CD4-positive, CD25-positive, alpha-beta regulatory T cell (primary cell): ENCODE measurements around the gene SFXN5. TPM values are rescaled to one million over a fixed set of nuclear protein-coding genes. Genes with fewer than 3 reads are reported as not detected.

Experiments
- ATAC-seq, 2 donors: fragments of 150-1000 bp; cut with Tn5 transposase; one replicate each; pipeline ENCODE4 v1.10.0; 2021; ENCODE audit warnings: low read depth in 2 of 2, moderate number of reproducible peaks in 2 of 2, moderate library complexity in 1 of 2
- DNase-seq, 3 donors: peaks; one replicate each; pipeline versions ENCODE4 v3.0.0 to v3.0.0-alpha.2; 2012 to 2022; ENCODE audit warnings: mixed read lengths in 1 of 3
- H3K27ac ChIP-seq: one replicate; pipeline ENCODE4 v1.7.0; 2013; ENCODE audit warnings: mild to moderate bottlenecking, low read length; ENCODE audit not compliant: insufficient read depth, poor library complexity, severe bottlenecking
- H3K27me3 ChIP-seq: one replicate; pipeline ENCODE4 v1.7.0; 2013; ENCODE audit warnings: low read length; ENCODE audit not compliant: control insufficient read depth, insufficient read depth
- H3K36me3 ChIP-seq: one replicate; pipeline ENCODE4 v1.7.0; 2013; ENCODE audit warnings: mild to moderate bottlenecking, low read length, moderate library complexity; ENCODE audit not compliant: control insufficient read depth, insufficient read depth
- H3K4me1 ChIP-seq: 2 replicates; pipeline ENCODE4 v1.7.0; 2013; ENCODE audit warnings: mild to moderate bottlenecking, low read length; ENCODE audit not compliant: insufficient read depth, control insufficient read depth, poor library complexity, severe bottlenecking
- H3K4me3 ChIP-seq: one replicate; pipeline ENCODE4 v1.7.0; 2013; ENCODE audit warnings: low read depth, mild to moderate bottlenecking, low read length, moderate library complexity
- H3K9me3 ChIP-seq, 2 experiments: 1 replicate in 1 of 2; 2 replicates in 1 of 2; pipeline ENCODE4 v1.7.0; 2013; ENCODE audit warnings: low read length in 2 of 2, mild to moderate bottlenecking in 1 of 2, moderate library complexity in 1 of 2; ENCODE audit not compliant: control insufficient read depth in 2 of 2
- H3K27ac Mint-ChIP-seq, 3 donors: one replicate each; pipeline ENCODE4 v1.8.0; 2020 to 2022; ENCODE audit warnings: mild to moderate bottlenecking in 3 of 3, mixed read lengths in 3 of 3, moderate library complexity in 2 of 3
- H3K27me3 Mint-ChIP-seq: one replicate; pipeline ENCODE4 v1.8.0; 2022; ENCODE audit warnings: mild to moderate bottlenecking, mixed read lengths
- H3K36me3 Mint-ChIP-seq: one replicate; pipeline ENCODE4 v1.8.0; 2020; ENCODE audit warnings: mixed read lengths
- H3K4me1 Mint-ChIP-seq, 4 donors: one replicate each; pipeline ENCODE4 v1.8.0; 2020 to 2022; ENCODE audit warnings: mixed read lengths in 4 of 4, mild to moderate bottlenecking in 1 of 4
- H3K4me3 Mint-ChIP-seq, 4 donors: one replicate each; pipeline ENCODE4 v1.8.0; 2020 to 2022; ENCODE audit warnings: mild to moderate bottlenecking in 4 of 4, mixed read lengths in 4 of 4, moderate library complexity in 3 of 4
- H3K9me3 Mint-ChIP-seq, 7 donors: one replicate each; pipeline ENCODE4 v1.8.0; 2020 to 2022; ENCODE audit warnings: mixed read lengths in 7 of 7, mild to moderate bottlenecking in 3 of 7, moderate library complexity in 2 of 7
- polyA plus RNA-seq, 4 donors: library from polyadenylated mRNA; unstranded; fragments of 300-500 nt; fragmentation: Illumina TruSeq; gene quantifications; one replicate each; pipeline ENCODE4 v1.2.3, GENCODE V29; 2021
- total RNA-seq: library from RNA; stranded (reverse); gene quantifications from one replicate; pipeline ENCODE4 v1.2.3, GENCODE V29; 2022

The SFXN5 gene
- total and polyA plus RNA-seq, 5 donors from 2014 or later, result 1.0 to 8.0 (median 1.9) TPM

DNA sequence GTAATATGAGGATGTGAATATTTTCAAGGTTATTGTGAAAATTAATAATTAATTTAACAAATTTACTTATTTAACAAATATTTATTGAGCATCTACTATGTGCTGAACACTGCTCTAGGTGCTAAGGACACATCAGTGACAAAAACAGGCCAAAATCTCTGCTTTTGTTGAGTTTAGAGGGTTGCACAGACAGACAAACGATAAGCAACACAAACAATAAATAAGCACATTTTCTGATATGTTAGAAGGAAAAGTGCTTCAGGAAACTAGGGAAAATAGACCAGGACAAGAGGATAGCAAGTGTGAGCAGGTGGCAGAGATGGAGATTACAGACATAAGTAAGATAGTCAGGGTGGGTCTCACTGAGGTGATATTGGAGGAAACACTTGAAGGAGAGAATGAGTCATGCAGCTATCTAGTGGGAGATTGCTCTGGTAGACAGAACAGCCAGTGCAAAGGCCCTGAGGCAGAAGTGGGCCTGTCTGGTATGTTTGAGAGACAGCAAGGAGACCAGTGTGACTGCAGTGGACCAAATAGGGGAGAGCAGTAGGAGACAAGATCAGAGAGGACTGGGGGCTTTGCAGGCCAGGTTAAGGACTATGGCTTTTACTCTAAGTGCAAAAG lies 38.3 kb downstream of the SFXN5 start:
- H3K4me3 ChIP-seq, result no peak overlapping the region
- H3K27me3 ChIP-seq, result no peaks in the 10 kb centered on the region
- Mint-ChIP-seq H3K4me3 (no peak overlapping the region), H3K27ac (no peak overlapping the region), H3K4me1 (no peaks in the 10 kb centered on the region), H3K36me3 (peaks cover 13% of the 10 kb centered on the region), H3K9me3 (no peaks in the 10 kb centered on the region), H3K27me3 (no peaks in the 10 kb centered on the region)
- H3K4me1 ChIP-seq, result no peaks in the 10 kb centered on the region
- DNase-seq (no peak), ATAC-seq (peak in 1 of 2 donors; percentile 14)
- no peaks in the 10 kb centered on the region for H3K9me3 ChIP-seq
- no peaks in the 10 kb centered on the region for H3K36me3 ChIP-seq
- no peak overlapping the region for H3K27ac ChIP-seq

- H3K27me3 ChIP-seq, result no peaks in the 10 kb centered on the region
- H3K27ac Mint-ChIP-seq, result no peak overlapping the region
- ATAC-seq (no peak), DNase-seq (no peak)
- no peaks in the 10 kb centered on the region for H3K4me1 Mint-ChIP-seq
- H3K4me3 Mint-ChIP-seq, result no peak overlapping the region
- H3K27me3 Mint-ChIP-seq, result no peaks in the 10 kb centered on the region
- no peaks in the 10 kb centered on the region for H3K9me3 ChIP-seq
- no peaks in the 10 kb centered on the region for H3K36me3 ChIP-seq
- no peaks in the 10 kb centered on the region for H3K4me1 ChIP-seq
- H3K9me3 Mint-ChIP-seq, result no peaks in the 10 kb centered on the region
- no peak overlapping the region for H3K27ac ChIP-seq
- peaks cover 9% of the 10 kb centered on the region for H3K36me3 Mint-ChIP-seq
- H3K4me3 ChIP-seq, result no peak overlapping the region
Measured at GRCh38 chr2:73032702-73033097, 38.8 kb downstream of the SFXN5 start.

DNA sequence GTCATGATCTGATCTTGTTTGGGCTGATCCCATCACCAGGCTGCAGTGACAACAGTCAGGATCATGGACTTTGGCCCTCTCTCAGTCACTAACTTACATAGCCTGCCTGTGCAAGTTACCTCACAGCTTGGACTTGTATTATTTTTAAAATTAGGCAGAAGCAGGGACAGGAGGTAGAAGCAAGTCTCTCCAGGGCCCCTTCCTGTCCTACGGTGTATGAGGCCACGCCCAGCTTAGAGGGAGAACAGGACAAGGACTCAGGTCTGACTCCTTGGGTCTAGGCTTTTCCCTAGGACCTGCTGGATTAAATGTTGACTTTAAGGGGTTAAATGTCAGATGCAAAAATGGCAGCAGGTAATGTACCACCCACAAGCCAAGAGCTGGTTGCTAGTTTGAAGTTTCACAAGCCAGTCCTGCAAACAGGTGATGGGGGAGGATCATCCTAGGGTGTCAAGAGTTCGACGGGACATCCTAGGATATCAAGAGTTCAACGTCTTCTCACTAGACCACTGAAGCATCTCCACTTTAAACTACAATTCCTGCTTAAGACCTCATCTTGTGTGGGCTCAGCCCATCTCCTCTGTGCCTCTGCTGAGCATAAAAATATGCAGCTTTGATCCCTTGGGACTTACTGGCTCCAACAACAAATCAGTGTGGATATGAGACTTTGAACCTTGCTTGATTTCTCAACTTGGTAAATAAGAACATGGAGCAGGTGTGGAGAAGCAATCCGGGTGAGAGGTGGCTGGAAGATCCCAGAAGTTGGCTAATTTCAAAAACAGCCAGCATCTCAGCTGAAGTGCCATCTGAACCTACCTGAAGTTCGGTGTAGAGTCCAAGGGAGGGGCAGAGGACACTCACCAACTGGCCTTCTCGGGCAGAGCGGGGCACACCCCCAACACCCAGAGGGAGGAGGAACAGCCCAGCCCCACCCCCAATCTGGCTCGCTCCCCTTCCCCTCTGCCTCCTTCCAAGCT lies 39.5 kb downstream of the SFXN5 start:
- ATAC-seq (no peak), DNase-seq (no peak)
- H3K9me3 ChIP-seq, result no peaks in the 10 kb centered on the region
- Mint-ChIP-seq H3K27me3 (no peaks in the 10 kb centered on the region), H3K4me3 (no peak overlapping the region), H3K4me1 (no peaks in the 10 kb centered on the region), H3K9me3 (no peaks in the 10 kb centered on the region), H3K36me3 (peaks cover 2% of the 10 kb centered on the region), H3K27ac (no peak overlapping the region)
- no peak overlapping the region for H3K27ac ChIP-seq
- no peaks in the 10 kb centered on the region for H3K4me1 ChIP-seq
- H3K4me3 ChIP-seq, result no peak overlapping the region
- H3K27me3 ChIP-seq, result no peaks in the 10 kb centered on the region
- H3K36me3 ChIP-seq, result no peaks in the 10 kb centered on the region

DNA sequence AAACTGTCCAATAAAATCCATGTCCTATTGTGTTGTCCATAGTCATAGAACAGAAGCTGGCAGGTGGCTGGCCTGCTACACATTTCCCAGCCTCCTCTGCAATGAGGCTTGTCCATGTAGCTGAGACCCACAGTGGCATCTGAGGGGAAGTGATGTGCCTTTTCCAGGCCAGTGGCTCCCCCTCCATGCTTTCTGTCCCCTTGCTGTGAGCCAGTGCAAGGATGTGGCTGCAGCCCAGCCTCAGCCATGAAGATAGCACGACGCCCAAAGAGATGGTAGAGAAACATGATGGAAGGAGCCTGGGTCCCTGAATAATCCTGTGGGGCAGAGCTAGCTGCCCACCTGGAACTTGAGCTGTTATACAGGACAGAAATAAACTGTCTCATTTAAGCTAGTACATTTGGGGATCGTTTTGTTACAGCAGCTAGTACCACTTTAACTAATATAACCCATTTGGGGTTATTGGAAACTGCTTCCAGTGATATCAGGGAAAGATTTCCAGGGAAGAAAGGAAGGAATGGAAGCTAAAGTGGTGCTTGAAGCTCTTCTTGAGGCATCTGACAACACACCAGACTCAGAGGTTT lies 40.3 kb downstream of the SFXN5 start:
- Mint-ChIP-seq H3K9me3 (no peaks in the 10 kb centered on the region), H3K27me3 (no peaks in the 10 kb centered on the region), H3K4me1 (no peaks in the 10 kb centered on the region), H3K4me3 (no peak overlapping the region), H3K36me3 (no peaks in the 10 kb centered on the region), H3K27ac (no peak overlapping the region)
- Histone ChIP-seq H3K27ac (no peak overlapping the region), H3K36me3 (no peaks in the 10 kb centered on the region), H3K4me3 (no peak overlapping the region), H3K9me3 (no peaks in the 10 kb centered on the region), H3K27me3 (no peaks in the 10 kb centered on the region), H3K4me1 (no peaks in the 10 kb centered on the region)
- DNase-seq, result no peak
- no peak for ATAC-seq

- H3K4me1 Mint-ChIP-seq, result no peaks in the 10 kb centered on the region
- H3K4me1 ChIP-seq, result no peaks in the 10 kb centered on the region
- no peak for DNase-seq
- H3K9me3 Mint-ChIP-seq, result no peaks in the 10 kb centered on the region
- no peak overlapping the region for H3K27ac Mint-ChIP-seq
- no peak overlapping the region for H3K4me3 Mint-ChIP-seq
- H3K27me3 ChIP-seq, result no peaks in the 10 kb centered on the region
- H3K4me3 ChIP-seq, result no peak overlapping the region
- no peak for ATAC-seq
- no peaks in the 10 kb centered on the region for H3K36me3 Mint-ChIP-seq
- H3K27ac ChIP-seq, result no peak overlapping the region
- no peaks in the 10 kb centered on the region for H3K36me3 ChIP-seq
- H3K9me3 ChIP-seq, result no peaks in the 10 kb centered on the region
- H3K27me3 Mint-ChIP-seq, result no peaks in the 10 kb centered on the region
Measured at GRCh38 chr2:73028841-73029240, 42.7 kb downstream of the SFXN5 start.

DNA sequence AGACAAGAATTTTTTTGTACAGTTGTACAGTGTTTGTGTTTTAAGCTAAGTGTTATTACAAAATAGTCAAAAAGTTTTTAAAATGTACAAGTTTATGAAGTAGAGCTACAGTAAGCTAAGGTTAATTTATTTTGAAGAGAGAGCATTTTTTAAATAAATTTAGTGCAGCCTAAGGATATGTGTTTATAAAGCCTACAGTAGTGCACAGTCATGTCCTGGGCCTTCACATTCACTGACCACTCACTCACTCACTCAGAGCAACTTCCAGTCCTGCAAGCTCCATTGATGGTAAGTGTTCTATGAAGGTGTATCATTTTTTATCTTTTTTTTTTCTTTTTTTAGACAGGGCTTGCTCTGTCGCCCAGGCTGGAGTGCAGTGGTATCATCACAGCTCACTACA lies 44.2 kb downstream of the SFXN5 start:
- H3K27me3 Mint-ChIP-seq, result no peaks in the 10 kb centered on the region
- H3K4me3 Mint-ChIP-seq, result no peak overlapping the region

DNA sequence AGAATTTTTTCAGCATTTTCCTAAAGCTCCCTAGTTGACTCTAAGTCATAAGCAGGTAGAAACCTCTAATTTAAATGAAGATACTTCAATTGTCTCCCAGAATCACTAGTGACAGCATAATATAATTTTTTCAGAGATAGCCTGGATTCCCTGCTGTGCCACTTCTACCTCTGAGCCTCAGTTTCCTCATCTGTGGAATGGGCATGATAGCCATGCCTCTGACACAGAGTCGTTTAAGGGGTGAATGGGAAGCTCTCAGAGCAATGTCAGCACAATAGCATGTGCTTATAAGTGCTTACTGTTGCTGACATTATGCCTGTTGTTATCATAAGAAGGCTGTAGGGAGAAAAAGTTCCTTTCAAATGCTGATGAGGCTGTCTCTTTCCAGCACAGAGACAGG lies 48.0 kb downstream of the SFXN5 start:
- no peaks in the 10 kb centered on the region for H3K36me3 ChIP-seq
- no peaks in the 10 kb centered on the region for H3K9me3 ChIP-seq
- Mint-ChIP-seq H3K36me3 (peaks cover 9% of the 10 kb centered on the region), H3K27me3 (no peaks in the 10 kb centered on the region), H3K9me3 (peaks cover 0 to 3% (median 0%) of the 10 kb centered on the region in 7 donors), H3K4me1 (no peaks in the 10 kb centered on the region), H3K4me3 (no peak overlapping the region), H3K27ac (no peak overlapping the region)
- H3K27ac ChIP-seq, result no peak overlapping the region
- no peaks in the 10 kb centered on the region for H3K27me3 ChIP-seq
- H3K4me1 ChIP-seq, result no peaks in the 10 kb centered on the region
- no peak for DNase-seq
- no peak overlapping the region for H3K4me3 ChIP-seq
- ATAC-seq, result no peak

More for the DNA sequence above, 44.2 kb downstream of the SFXN5 start:
- H3K27ac Mint-ChIP-seq, result no peak overlapping the region
- H3K36me3 Mint-ChIP-seq, result no peaks in the 10 kb centered on the region
- no peaks in the 10 kb centered on the region for H3K4me1 Mint-ChIP-seq
- no peaks in the 10 kb centered on the region for H3K9me3 Mint-ChIP-seq
- ATAC-seq (no peak), DNase-seq (no peak)
- no peaks in the 10 kb centered on the region for H3K27me3 ChIP-seq
- H3K9me3 ChIP-seq, result no peaks in the 10 kb centered on the region
- no peak overlapping the region for H3K4me3 ChIP-seq
- H3K4me1 ChIP-seq, result no peaks in the 10 kb centered on the region
- H3K27ac ChIP-seq, result no peak overlapping the region
- H3K36me3 ChIP-seq, result no peaks in the 10 kb centered on the region
